NB4 (cell line): ENCODE measurements around the gene LHX5.

ENCODE experiments used
- DNase-seq: peaks from one replicate; pipeline ENCODE4 v3.0.0; 2010; ENCODE audit warnings: low read depth
- H3K4me3 ChIP-seq: one replicate; pipeline ENCODE4 v1.5.1; 2011; ENCODE audit warnings: mild to moderate bottlenecking, low read depth, low read length, moderate library complexity
- MYC ChIP-seq: IDR thresholded peaks from 2 replicates; pipeline ENCODE4 v1.6.1; 2011; ENCODE audit warnings: low read depth, low read length
- POLR2A ChIP-seq: IDR thresholded peaks from 2 replicates; pipeline ENCODE4 v1.6.1; 2011; ENCODE audit warnings: mild to moderate bottlenecking; ENCODE audit not compliant: insufficient read length; ENCODE audit errors: extremely low read depth
- TF ChIP-seq, protein P1 (sequence below): IDR thresholded peaks from 2 replicates; pipeline ENCODE4 v1.6.1; 2011; ENCODE audit warnings: low read depth, low read length
- TF ChIP-seq, protein P2 (sequence below): IDR thresholded peaks from one replicate; pipeline ENCODE4 v1.5.1; 2012; ENCODE audit warnings: low read depth, low read length

The LHX5 gene

GRCh38 chr12:113471619-113472171, at the start of gene LHX5:
LHX5 (minus strand) TSS chr12:113471871; CDS start chr12:113471498, 373 bp downstream.
- DNase-seq = no peak
- no peak within 1 kb of the TSS for H3K4me3 ChIP-seq
- TF ChIP-seq POLR2A (no peak), MYC (no peak)
- TF ChIP-seq, protein P1, sequence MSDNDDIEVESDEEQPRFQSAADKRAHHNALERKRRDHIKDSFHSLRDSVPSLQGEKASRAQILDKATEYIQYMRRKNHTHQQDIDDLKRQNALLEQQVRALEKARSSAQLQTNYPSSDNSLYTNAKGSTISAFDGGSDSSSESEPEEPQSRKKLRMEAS = no peak
- TF ChIP-seq, protein P2, sequence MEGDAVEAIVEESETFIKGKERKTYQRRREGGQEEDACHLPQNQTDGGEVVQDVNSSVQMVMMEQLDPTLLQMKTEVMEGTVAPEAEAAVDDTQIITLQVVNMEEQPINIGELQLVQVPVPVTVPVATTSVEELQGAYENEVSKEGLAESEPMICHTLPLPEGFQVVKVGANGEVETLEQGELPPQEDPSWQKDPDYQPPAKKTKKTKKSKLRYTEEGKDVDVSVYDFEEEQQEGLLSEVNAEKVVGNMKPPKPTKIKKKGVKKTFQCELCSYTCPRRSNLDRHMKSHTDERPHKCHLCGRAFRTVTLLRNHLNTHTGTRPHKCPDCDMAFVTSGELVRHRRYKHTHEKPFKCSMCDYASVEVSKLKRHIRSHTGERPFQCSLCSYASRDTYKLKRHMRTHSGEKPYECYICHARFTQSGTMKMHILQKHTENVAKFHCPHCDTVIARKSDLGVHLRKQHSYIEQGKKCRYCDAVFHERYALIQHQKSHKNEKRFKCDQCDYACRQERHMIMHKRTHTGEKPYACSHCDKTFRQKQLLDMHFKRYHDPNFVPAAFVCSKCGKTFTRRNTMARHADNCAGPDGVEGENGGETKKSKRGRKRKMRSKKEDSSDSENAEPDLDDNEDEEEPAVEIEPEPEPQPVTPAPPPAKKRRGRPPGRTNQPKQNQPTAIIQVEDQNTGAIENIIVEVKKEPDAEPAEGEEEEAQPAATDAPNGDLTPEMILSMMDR = no peak

DNA sequence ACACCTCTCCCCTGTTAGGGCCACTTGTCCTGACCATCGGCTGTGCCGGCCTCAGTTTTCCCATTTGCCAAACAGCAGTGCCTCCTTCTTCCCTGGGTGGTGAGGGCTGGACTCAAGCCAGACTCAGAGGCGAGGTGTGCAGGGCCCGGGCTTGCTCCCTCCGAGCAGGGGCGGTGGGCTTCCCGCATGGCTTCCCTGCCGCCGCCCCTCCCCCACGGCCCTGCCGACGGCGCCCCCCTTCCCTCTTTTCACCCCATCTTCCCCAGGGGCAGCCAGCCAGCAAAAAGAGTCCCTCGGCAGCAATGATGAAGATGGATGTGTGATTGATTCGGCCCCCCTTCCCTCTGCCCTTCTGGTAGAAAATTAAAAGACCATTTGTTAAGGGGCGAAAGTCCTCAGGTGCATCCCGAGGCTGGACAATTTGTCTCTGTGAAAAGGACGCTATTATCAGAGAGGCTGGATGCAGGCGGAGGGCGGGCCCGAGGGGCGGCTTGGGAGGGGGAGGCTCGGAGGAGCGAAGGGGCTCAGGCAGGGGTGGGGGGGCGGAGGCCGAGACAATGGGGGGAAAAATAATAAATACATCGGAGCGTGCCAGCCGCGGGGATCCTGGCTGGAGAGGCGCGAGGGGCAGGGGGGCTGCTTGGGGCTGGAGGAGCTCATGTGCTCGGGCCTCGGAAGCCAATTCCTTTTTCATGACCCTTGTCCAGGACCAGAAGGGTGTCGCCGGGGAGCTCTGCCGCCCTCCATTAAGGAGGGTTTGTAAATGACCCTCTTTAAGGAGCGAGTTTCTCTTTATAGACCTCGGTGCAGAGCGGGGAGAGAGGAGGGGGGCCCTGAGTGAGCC, 48.0 kb upstream of the LHX5 start:
- DNase-seq = no peak
- H3K4me3 ChIP-seq = no peak overlapping the region
- no peak for TF ChIP-seq MYC

GRCh38 chr12:113515082-113515856, 43.6 kb upstream of the LHX5 start:
- no peak for DNase-seq
- TF ChIP-seq, protein P2 = no peak
- TF ChIP-seq POLR2A (no peak), MYC (no peak)
- TF ChIP-seq, protein P1 = no peak
- no peak overlapping the region for H3K4me3 ChIP-seq

GRCh38 chr12:113514602-113515001, 42.9 kb upstream of the LHX5 start:
- no peak for TF ChIP-seq MYC
- TF ChIP-seq, protein P2 = no peak
- TF ChIP-seq, protein P1 = no peak
- no peak for TF ChIP-seq POLR2A
- no peak overlapping the region for H3K4me3 ChIP-seq

GRCh38 chr12:113512568-113512967, 40.9 kb upstream of the LHX5 start:
- no peak for DNase-seq
- TF ChIP-seq MYC = no peak
- TF ChIP-seq, protein P2 = no peak
- TF ChIP-seq POLR2A = no peak
- TF ChIP-seq, protein P1 = no peak
- H3K4me3 ChIP-seq = no peak overlapping the region

More at GRCh38 chr12:113514602-113515001, 42.9 kb upstream of the LHX5 start:
- DNase-seq = no peak

- TF ChIP-seq, protein P2 = no peak
- DNase-seq = no peak
Measured at GRCh38 chr12:113506867-113507266, 35.2 kb upstream of the LHX5 start.

More at GRCh38 chr12:113506867-113507266, 35.2 kb upstream of the LHX5 start:
- H3K4me3 ChIP-seq = no peak overlapping the region
